HG03066 (cell line): ENCODE measurements around the gene EIF2AK3.
"Not testable (repeated sequence)": the region's sequence is repeated elsewhere in the genome, so short reads cannot be mapped to it uniquely, and the experiment has no call there.

Experiments used
- ATAC-seq: cut with Tn5 transposase; IDR thresholded peaks from one replicate; pipeline ENCODE4 v1.9.1; 2021; ENCODE audit warnings: low read depth; ENCODE audit not compliant: unreplicated experiment

The EIF2AK3 gene

DNA sequence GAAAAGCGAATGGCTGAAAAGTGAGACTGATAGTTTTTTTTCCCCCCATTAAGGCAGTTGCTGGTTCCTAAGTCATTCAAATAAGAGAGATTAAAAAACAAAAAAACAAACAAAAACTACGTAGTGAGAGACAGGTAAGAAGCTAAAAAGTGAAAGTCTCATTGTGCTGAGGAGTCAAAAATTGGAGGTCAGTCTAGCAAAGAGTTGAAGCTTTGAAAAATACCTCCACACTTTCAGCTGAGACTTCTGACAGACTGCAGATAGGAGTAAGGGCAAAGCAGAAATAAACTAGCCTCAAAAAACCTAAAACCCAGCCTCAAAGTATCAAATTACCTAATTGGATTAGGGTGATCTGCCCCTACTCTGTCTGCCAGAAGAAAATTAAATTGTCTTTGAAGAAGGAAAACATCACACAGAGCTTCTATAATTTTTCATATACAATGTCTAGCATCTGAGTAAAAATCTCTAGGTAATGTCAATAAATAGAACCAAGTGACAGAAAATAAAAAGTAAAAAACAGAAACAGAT lies 10.9 kb upstream of the EIF2AK3 start:
- no peak for ATAC-seq

- no peak for ATAC-seq
Measured at GRCh38 chr2:88637464-88637863, 10.2 kb upstream of the EIF2AK3 start.

DNA sequence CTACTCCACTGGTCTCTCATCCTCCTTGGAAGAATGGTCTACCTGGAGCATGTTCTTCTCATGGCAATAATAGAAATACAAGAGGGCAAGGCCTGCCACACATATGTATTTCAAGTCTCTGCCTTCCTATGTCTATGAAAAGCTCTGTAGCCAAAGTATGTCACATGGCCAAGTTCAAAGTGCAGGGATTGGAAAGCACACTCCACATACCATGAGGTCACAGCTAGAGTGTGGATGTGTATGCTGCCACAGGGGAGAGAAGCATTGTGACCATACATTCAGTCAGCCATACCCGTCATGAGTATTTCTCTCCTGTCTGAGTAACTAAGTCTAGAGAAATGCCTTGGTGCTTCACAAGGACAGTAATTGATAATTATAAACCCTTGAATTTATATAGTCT lies 8.8 kb upstream of the EIF2AK3 start:
- no peak for ATAC-seq

DNA sequence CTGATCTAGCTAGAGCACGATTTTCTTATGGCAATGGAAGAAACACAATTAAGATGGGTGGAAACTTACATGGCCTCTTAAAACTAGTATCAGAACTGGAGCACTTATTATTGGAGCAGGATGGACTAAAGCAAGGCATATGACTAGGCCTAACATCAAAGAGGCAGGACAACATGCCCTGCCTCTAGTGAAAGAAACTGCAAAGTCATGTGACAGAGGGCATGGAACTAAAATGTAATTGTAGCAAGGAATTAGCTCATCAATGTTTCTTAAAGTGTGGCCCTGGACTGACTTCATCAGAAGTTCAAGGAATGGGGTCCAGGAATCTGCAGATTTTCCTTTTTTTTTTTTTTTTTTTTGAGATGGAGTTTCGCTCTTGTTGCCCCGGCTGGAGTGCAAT lies 5.3 kb upstream of the EIF2AK3 start:
- no peak for ATAC-seq

DNA sequence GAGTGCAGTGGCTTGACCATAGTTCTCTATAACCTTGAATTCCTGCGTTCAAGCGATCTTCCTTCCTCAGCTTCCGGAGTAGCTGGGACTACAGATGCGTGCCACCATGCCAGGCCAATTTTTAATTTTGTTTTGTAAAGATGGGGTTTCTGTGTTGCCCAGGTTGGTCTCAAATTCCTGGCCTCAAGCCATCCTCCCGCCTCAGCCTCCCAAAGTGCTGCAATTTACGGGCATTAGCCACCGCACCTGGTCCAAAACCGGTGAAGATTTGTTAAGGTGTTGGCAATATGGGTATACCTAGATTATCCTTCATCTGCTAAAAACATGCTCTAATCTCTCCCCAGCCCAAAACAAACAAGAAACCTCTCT lies 1.3 kb upstream of the EIF2AK3 start:
- no peak for ATAC-seq

GRCh38 chr2:88627856-88628570 lies 749 bp upstream of the EIF2AK3 start:
- ATAC-seq = peak; percentile 32

- ATAC-seq = peak; percentile 2
Measured at GRCh38 chr2:88626171-88627054, 851 bp downstream of the EIF2AK3 start.

DNA sequence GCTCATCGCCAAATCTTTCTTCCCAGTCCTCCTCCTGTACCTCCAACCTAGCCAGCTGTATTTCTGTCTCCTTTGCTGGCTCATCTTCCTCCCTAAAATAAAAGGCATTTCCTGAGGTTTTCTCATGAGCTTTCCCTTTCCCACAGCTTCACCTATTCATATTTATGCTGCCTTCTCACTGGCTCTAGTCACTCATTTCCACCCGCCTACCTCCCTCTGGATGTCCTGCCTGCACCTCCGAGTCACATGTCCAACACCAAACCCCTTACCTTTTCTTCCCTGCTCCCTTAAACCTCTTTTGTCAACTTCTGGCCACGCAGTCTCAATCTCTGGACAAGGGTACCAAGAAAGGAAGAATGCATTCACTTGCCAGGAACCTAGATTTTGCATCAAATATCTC lies 2.8 kb downstream of the EIF2AK3 start:
- ATAC-seq = no peak

DNA sequence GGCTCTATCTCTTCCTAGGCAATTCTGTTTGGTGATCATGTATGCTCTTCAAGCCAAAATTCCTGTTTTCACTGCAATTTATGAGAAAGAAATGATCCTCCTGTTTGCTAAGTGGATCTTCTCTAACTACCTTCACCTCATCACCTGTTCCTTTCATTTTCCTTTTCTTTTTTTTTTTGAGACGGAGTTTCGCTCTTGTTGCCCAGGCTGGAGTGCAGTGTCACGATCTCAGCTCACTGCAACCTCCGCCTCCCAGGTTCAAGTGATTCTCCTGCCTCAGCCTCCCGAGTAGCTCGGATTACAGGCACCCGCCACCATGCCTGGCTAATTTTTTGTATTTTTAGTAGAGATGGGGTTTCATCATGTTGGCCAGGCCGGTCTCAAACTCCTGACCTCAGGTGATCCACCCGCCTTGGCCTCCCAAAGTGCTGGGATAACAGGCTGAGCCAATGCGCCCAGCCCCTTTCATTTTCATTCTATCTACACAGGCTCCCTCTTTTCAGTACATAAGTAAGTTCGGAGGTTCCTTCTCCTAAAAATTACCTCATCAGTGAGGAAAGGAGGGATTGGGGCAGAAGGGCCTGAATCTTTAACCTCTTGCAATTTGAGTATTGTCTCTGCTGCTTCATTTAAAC lies 3.3 kb downstream of the EIF2AK3 start:
- not testable (repeated sequence) for ATAC-seq

GRCh38 chr2:88622307-88622706 lies 5.0 kb downstream of the EIF2AK3 start:
- no peak for ATAC-seq

- no peak for ATAC-seq
Measured at GRCh38 chr2:88621432-88621831, 5.8 kb downstream of the EIF2AK3 start.

GRCh38 chr2:88620015-88620414 lies 7.2 kb downstream of the EIF2AK3 start:
- ATAC-seq = no peak

- ATAC-seq = peak; percentile 51
Measured at GRCh38 chr2:88615822-88616221, 11.4 kb downstream of the EIF2AK3 start.

DNA sequence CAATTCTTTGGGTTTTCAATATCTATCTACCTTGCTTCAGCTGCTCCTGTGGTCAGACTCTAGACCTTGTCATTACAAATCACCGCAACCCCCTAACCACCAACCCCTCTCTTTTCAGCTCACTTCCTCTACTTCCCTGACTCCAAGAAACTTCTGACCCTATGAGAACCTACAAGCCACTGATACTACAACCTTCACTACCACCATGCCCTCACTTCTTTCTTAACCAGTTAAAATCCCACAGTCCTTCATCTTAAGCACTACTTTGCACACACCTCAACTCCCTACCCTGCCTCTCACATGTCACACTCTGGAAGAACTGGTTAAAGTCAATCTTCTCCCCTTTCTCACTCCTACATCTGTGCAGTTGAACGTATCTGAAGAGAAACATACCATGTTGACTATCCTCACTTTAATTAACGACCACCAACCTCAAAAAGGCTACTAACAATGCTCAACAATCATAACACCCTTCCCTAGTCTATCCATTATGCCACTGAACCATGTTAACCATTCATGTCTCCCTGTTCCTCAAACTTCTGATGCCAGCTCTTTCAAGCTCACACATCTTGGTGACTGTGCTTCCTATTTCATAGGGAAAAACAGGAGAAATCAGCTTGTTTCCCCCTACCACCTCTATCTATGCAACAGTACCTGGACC lies 12.6 kb downstream of the EIF2AK3 start:
- ATAC-seq = peak; percentile 90

GRCh38 chr2:88613921-88614320 lies 13.3 kb downstream of the EIF2AK3 start:
- ATAC-seq = no peak

DNA sequence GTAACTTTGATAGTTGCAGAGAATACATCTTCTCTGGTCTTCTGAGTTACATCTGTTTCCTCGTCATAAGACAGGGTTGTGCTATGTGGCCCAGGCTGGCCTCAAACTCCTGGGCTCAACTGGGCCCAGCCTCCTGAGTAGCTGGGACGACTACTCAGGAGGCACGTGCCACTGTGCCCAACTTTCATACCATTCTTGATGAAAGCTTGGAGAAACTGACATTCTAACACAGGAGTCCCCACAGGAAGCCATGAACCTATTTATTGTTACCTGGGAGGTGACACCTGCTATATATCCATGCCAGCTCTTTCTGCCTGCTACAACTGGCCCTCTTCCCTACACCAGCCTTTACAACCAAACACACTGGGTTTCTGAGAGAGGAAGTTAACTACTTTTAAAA lies 19.1 kb downstream of the EIF2AK3 start:
- no peak for ATAC-seq

DNA sequence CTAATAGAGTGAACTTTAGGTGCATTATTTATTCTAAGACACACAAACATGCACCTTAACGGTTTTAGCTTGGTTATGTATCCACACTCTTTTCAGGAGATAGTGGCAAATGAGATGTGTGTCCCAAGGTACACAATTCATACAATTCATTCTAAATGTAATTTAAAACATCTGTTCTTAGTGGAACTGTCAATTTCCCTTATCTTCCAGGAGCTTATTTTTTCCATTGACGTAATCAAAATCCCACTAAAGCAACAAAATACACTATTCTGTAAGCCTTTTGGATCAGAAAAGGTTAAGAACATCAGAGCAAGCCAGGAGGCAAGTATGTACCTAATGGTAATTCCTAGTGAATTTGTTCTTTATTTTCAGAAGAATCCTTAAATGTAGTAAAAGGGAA lies 19.8 kb downstream of the EIF2AK3 start:
- ATAC-seq = no peak

GRCh38 chr2:88606371-88607030 lies 20.8 kb downstream of the EIF2AK3 start:
- ATAC-seq = peak; percentile 87

GRCh38 chr2:88603146-88603545 lies 24.1 kb downstream of the EIF2AK3 start:
- ATAC-seq = no peak

DNA sequence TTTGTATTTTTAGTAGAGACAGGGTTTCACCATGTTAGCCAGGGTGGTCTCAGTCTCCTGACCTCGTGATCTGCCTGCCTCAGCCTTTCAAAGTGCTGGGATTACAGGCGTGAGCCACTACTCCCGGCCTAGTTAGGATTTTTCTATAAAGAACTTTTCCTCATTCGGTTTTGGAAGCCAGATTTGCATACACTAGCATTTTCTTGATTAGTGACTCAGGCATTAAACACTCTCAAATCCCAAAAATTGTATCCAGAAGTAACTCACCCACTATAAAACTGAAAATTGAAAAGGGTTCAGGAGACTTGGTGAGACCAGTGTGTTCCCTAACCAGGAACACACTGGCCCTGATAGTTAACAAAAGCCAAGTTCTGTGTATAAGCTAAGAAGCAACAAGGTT lies 25.2 kb downstream of the EIF2AK3 start:
- ATAC-seq = no peak
